GM12878 (cell line): ENCODE measurements around the gene BMERB1. TPM values are rescaled to one million over a fixed set of nuclear protein-coding genes. Genes with fewer than 3 reads are reported as not detected.
A peak's percentile ranks its signal among the peaks of the same experiment; 100 is the strongest.

ENCODE experiments used
- ATAC-seq: fragments of 200-7000 bp; cut with Tn5 transposase; 3 replicates; pipeline ENCODE4 v1.9.1; 2020; ENCODE audit warnings: mild to moderate bottlenecking, moderate library complexity
- BruUV-seq: library from RNA; stranded (reverse); fragments of 400-500 nt; replicated peaks from 2 replicates; lab custom pipeline; 2021; lab: Mats Ljungman, UMichigan
- CTCF ChIA-PET: fragments of 300-600 bp; sonication (Branson Sonifier 250); formaldehyde crosslinking; extraction: SDS; loops from one replicate; lab custom pipeline; 2021; ENCODE audit warnings: inconsistent platforms; lab: Yijun Ruan, JAX
- POLR2A ChIA-PET: fragments of 350-600 bp; formaldehyde crosslinking; extraction: SDS; loops from one replicate; lab custom pipeline; 2021; ENCODE audit warnings: inconsistent platforms; lab: Charles Lee
- RAD21 ChIA-PET: fragments of 300-600 bp; sonication (Branson Sonifier 250); formaldehyde crosslinking; loops from one replicate; lab custom pipeline; 2023; ENCODE audit warnings: antibody characterized with exemption; ENCODE audit not compliant: unreplicated experiment; lab: Charles Lee
- SMC1A ChIA-PET: fragments of 300-600 bp; sonication (Branson Sonifier 250); formaldehyde crosslinking; loops from one replicate; lab custom pipeline; 2023; ENCODE audit not compliant: unreplicated experiment, uncharacterized antibody; lab: Charles Lee
- DNase-seq: peaks from one replicate; pipeline ENCODE4 v3.0.0-alpha.2; 2011; ENCODE audit warnings: low read depth, low spot score
- FAIRE-seq: peaks from 3 replicates; lab custom pipeline; 2011; peaks lifted over from hg19 to GRCh38; lab: Jason Lieb, UNC
- H2AFZ ChIP-seq: 2 replicates; pipeline ENCODE4 v1.6.0; 2011; ENCODE audit warnings: low read depth, low read length, control low read depth; ENCODE audit not compliant: control insufficient read depth
- H3K27ac ChIP-seq: 2 replicates; pipeline ENCODE4 v1.5.1; 2011; ENCODE audit warnings: control low read depth; ENCODE audit not compliant: control insufficient read depth, insufficient read depth
- H3K27me3 ChIP-seq, 2 experiments: replicated peaks in 1 of 2; 2 replicates each; pipeline versions ENCODE4 v1.6.0 to v1.6.1; 2011; ENCODE audit warnings: low read length in 1 of 2; ENCODE audit not compliant: control insufficient read depth in 2 of 2, insufficient read depth in 2 of 2
- H3K36me3 ChIP-seq, 2 experiments: 2 replicates each; pipeline ENCODE4 v1.5.1; 2011; ENCODE audit warnings: low read length in 1 of 2; ENCODE audit not compliant: control insufficient read depth in 2 of 2, insufficient read depth in 2 of 2
- H3K4me1 ChIP-seq: 2 replicates; pipeline ENCODE4 v1.6.1; 2011; ENCODE audit warnings: mild to moderate bottlenecking, low read length, moderate library complexity, mixed read lengths; ENCODE audit not compliant: control insufficient read depth, insufficient read depth
- H3K4me2 ChIP-seq: 2 replicates; pipeline ENCODE4 v1.6.0; 2011; ENCODE audit warnings: control low read depth; ENCODE audit not compliant: control insufficient read depth, insufficient read depth
- H3K4me3 ChIP-seq: fragments of 200-600 bp; sonication (generic); 2 replicates; pipeline ENCODE4 v1.5.1; 2016
- H3K79me2 ChIP-seq: 2 replicates; pipeline ENCODE4 v1.6.0; 2011; ENCODE audit warnings: low read length; ENCODE audit not compliant: control insufficient read depth, insufficient read depth
- H3K9ac ChIP-seq: 2 replicates; pipeline ENCODE4 v1.8.0; 2011; ENCODE audit warnings: low read length, control low read depth, mixed read lengths; ENCODE audit not compliant: control insufficient read depth, insufficient read depth
- H3K9me3 ChIP-seq: replicated peaks from 3 replicates; pipeline ENCODE4 v1.5.1; 2011; ENCODE audit warnings: mild to moderate bottlenecking, low read length; ENCODE audit not compliant: control insufficient read depth, insufficient read depth
- H4K20me1 ChIP-seq: 2 replicates; pipeline ENCODE4 v1.6.0; 2011; ENCODE audit not compliant: control insufficient read depth, insufficient read depth
- BACH1 ChIP-seq: fragments of 450-650 bp; IDR thresholded peaks from 2 replicates; pipeline ENCODE4 v1.6.1; 2017; ENCODE audit warnings: mild to moderate bottlenecking, borderline replicate concordance
- CBX5 ChIP-seq: sonication (generic); IDR thresholded peaks from 2 replicates; pipeline ENCODE4 v1.6.1; 2016; ENCODE audit warnings: low read depth, moderate library complexity, mild to moderate bottlenecking, inconsistent platforms
- DPF2 ChIP-seq: fragments of 450-650 bp; IDR thresholded peaks from 2 replicates; pipeline ENCODE4 v1.6.1; 2017; ENCODE audit warnings: mild to moderate bottlenecking
- JUND ChIP-seq: IDR thresholded peaks from 2 replicates; pipeline ENCODE4 v1.6.1; 2012; ENCODE audit warnings: low read depth, mild to moderate bottlenecking, low read length, improper control_type of control experiment, moderate library complexity
- MYC ChIP-seq: IDR thresholded peaks from 2 replicates; pipeline ENCODE4 v1.6.1; 2011; ENCODE audit warnings: mild to moderate bottlenecking, low read length, moderate library complexity, inconsistent platforms; ENCODE audit not compliant: insufficient read depth, insufficient replicate concordance, insufficient read length, severe bottlenecking
- NR2F1 ChIP-seq: fragments of 450-650 bp; conservative IDR thresholded peaks from 2 replicates; pipeline ENCODE4 v1.6.1; 2017; ENCODE audit warnings: mild to moderate bottlenecking
- SIN3A ChIP-seq: IDR thresholded peaks from 2 replicates; pipeline ENCODE4 v1.6.1; 2012; ENCODE audit warnings: low read depth, low read length, improper control_type of control experiment
- STAT1 ChIP-seq: fragments of 450-650 bp; conservative IDR thresholded peaks from 2 replicates; pipeline ENCODE4 v1.6.1; 2014; ENCODE audit warnings: antibody characterized with exemption, mild to moderate bottlenecking
- TAF1 ChIP-seq: IDR thresholded peaks from 2 replicates; pipeline ENCODE4 v1.6.1; 2011; ENCODE audit warnings: mild to moderate bottlenecking, low read depth, low read length, borderline replicate concordance
- WGBS: methylation state at CpG from one replicate; pipeline ENCODE4 v1.1.6; 2016; ENCODE audit warnings: low lambda C conversion rate; ENCODE audit not compliant: insufficient replicate concordance, insufficient coverage; ENCODE audit errors: missing lambda C conversion rate; 5-methylcytosine and 5-hydroxymethylcytosine counted together
- in situ Hi-C: fragments of 300-500 bp; cut with MboI; formaldehyde crosslinking; loops from 9 replicates; pipeline ENCODE4 v1.14.3; 2018; ENCODE audit warnings: mixed read lengths
- intact Hi-C: fragments of 100-400 bp; cut with micrococcal nuclease; formaldehyde crosslinking; loops from one replicate; pipeline ENCODE4 v1.14.2; 2022; ENCODE audit not compliant: unreplicated experiment
- polyA plus RNA-seq, 11 experiments: library from polyadenylated mRNA; depleted of rRNA in 4 of 11; unstranded in 6 of 11; stranded (reverse) in 5 of 11; fragments of >200 nt; fragmentation: Nextera tagmentation in 4 of 11; fragmentation: Illumina TruSeq in 1 of 11; extraction: Ambion mirVana in 4 of 11; extraction: Trizol in 1 of 11; gene quantifications; 1 replicate in 1 of 11; 2 replicates in 10 of 11; pipeline versions ENCODE4 v1.2.1 to v1.2.3, GENCODE V29; 2011 to 2016; ENCODE audit warnings: inconsistent platforms in 2 of 11, missing spikeins in 2 of 11, low read depth in 1 of 11
- total RNA-seq, 4 experiments: library from RNA; depleted of rRNA in 3 of 4; stranded (reverse); fragments of >200 nt in 3 of 4; fragmentation: Illumina TruSeq in 1 of 4; extraction: Trizol in 1 of 4; gene quantifications; 2 replicates each; pipeline versions ENCODE4 v1.2.1 to v1.2.3, GENCODE V29; 2013 to 2021
- TF ChIP-seq, protein P1 (sequence below): fragments of 450-650 bp; IDR thresholded peaks from 2 replicates; pipeline ENCODE4 v1.6.1; 2018; ENCODE audit warnings: borderline replicate concordance, mild to moderate bottlenecking; ENCODE audit not compliant: partially characterized antibody
- TF ChIP-seq, protein P2 (sequence below): fragments of 450-650 bp; IDR thresholded peaks from 2 replicates; pipeline ENCODE4 v1.6.1; 2017; ENCODE audit warnings: mild to moderate bottlenecking, moderate library complexity
- TF ChIP-seq, protein P3 (sequence below): fragments of 450-650 bp; formaldehyde crosslinking; IDR thresholded peaks from 2 replicates; pipeline ENCODE4 v1.4.0; 2020; ENCODE audit warnings: mild to moderate bottlenecking, moderate library complexity

Gene BMERB1
- total and polyA plus RNA-seq, 10 of the 15 experiments (the other 5 are each of a cell fraction or from before 2014, with no cell fraction given), result 0.05 to 0.68 (median 0.34) TPM

DNA sequence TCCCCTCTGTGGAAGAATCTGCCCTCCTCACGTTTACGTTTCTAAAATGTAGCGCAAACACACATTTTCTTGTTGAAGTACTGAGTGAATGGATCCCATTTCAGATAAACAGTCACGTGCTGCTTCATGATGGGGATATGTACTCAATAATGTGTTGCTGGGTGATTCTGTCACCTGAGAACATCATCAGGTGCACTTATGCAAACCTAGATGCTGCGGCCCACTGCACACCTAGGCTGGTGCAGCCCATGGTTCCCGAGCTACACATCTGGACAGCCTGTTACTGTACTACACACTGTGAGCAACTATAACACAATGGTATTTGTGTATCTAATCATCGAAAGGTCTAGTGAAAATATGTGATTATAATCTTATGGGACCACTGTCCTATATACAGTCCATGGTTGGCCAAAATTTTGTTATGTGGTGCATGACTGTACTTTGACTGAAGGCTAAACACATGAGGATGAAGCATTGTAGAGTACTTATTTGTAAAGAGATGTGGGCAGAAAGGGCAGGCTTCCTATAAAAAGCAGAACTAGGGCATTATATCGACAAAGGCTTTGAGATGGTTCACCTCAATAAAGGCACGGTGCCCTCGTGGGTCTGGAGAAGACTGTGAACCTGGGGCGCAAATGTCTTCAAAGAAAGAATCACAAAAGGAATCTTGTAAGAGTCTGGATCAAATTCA is 182.2 kb downstream of the BMERB1 start (continued):
- TF ChIP-seq, protein P1, sequence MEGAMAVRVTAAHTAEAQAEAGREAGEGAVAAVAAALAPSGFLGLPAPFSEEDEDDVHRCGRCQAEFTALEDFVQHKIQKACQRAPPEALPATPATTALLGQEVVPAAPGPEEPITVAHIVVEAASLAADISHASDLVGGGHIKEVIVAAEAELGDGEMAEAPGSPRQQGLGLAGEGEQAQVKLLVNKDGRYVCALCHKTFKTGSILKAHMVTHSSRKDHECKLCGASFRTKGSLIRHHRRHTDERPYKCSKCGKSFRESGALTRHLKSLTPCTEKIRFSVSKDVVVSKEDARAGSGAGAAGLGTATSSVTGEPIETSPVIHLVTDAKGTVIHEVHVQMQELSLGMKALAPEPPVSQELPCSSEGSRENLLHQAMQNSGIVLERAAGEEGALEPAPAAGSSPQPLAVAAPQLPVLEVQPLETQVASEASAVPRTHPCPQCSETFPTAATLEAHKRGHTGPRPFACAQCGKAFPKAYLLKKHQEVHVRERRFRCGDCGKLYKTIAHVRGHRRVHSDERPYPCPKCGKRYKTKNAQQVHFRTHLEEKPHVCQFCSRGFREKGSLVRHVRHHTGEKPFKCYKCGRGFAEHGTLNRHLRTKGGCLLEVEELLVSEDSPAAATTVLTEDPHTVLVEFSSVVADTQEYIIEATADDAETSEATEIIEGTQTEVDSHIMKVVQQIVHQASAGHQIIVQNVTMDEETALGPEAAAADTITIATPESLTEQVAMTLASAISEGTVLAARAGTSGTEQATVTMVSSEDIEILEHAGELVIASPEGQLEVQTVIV, result no peak
- no peak for TF ChIP-seq SIN3A
- TF ChIP-seq, all 136 proteins: peak for 0

GRCh38 chr16:15617901-15618300 is 183.5 kb downstream of the BMERB1 start:
- TSS peak; percentile 18 for BruUV-seq
- WGBS, result 96% methylated on average over 4 of the region's 4 CpGs
- H3K4me2 ChIP-seq, result no peak overlapping the region
- H3K9me3 ChIP-seq, result no peaks in the 10 kb centered on the region
- in situ Hi-C loops, result no loop called here
- ChIA-PET POLR2A (no interaction called here), RAD21 (no interaction called here), SMC1A (no interaction called here), CTCF (no interaction called here)
- no peak overlapping the region for H3K9ac ChIP-seq
- H3K36me3 ChIP-seq, result peaks cover 8 to 33% of the 10 kb centered on the region in 2 experiments; a peak in 3 of 4 replicates
- no peaks in the 10 kb centered on the region for H3K27me3 ChIP-seq
- no peak overlapping the region for H2AFZ ChIP-seq
- no peaks in the 10 kb centered on the region for H4K20me1 ChIP-seq
- ATAC-seq (no peak), DNase-seq (no peak), FAIRE-seq (no peak)
- no peak overlapping the region for H3K27ac ChIP-seq
- H3K79me2 ChIP-seq, result no peaks in the 10 kb centered on the region
- intact Hi-C loops, result no loop called here
- no peaks in the 10 kb centered on the region for H3K4me1 ChIP-seq
- no peak overlapping the region for H3K4me3 ChIP-seq
- TF ChIP-seq, protein P2, sequence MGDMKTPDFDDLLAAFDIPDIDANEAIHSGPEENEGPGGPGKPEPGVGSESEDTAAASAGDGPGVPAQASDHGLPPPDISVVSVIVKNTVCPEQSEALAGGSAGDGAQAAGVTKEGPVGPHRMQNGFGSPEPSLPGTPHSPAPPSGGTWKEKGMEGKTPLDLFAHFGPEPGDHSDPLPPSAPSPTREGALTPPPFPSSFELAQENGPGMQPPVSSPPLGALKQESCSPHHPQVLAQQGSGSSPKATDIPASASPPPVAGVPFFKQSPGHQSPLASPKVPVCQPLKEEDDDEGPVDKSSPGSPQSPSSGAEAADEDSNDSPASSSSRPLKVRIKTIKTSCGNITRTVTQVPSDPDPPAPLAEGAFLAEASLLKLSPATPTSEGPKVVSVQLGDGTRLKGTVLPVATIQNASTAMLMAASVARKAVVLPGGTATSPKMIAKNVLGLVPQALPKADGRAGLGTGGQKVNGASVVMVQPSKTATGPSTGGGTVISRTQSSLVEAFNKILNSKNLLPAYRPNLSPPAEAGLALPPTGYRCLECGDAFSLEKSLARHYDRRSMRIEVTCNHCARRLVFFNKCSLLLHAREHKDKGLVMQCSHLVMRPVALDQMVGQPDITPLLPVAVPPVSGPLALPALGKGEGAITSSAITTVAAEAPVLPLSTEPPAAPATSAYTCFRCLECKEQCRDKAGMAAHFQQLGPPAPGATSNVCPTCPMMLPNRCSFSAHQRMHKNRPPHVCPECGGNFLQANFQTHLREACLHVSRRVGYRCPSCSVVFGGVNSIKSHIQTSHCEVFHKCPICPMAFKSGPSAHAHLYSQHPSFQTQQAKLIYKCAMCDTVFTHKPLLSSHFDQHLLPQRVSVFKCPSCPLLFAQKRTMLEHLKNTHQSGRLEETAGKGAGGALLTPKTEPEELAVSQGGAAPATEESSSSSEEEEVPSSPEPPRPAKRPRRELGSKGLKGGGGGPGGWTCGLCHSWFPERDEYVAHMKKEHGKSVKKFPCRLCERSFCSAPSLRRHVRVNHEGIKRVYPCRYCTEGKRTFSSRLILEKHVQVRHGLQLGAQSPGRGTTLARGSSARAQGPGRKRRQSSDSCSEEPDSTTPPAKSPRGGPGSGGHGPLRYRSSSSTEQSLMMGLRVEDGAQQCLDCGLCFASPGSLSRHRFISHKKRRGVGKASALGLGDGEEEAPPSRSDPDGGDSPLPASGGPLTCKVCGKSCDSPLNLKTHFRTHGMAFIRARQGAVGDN, result no peak
- TF ChIP-seq DPF2 (no peak), CBX5 (no peak), NR2F1 (no peak), STAT1 (no peak), TAF1 (no peak), BACH1 (no peak), JUND (no peak), MYC (no peak)
- TF ChIP-seq, protein P3, sequence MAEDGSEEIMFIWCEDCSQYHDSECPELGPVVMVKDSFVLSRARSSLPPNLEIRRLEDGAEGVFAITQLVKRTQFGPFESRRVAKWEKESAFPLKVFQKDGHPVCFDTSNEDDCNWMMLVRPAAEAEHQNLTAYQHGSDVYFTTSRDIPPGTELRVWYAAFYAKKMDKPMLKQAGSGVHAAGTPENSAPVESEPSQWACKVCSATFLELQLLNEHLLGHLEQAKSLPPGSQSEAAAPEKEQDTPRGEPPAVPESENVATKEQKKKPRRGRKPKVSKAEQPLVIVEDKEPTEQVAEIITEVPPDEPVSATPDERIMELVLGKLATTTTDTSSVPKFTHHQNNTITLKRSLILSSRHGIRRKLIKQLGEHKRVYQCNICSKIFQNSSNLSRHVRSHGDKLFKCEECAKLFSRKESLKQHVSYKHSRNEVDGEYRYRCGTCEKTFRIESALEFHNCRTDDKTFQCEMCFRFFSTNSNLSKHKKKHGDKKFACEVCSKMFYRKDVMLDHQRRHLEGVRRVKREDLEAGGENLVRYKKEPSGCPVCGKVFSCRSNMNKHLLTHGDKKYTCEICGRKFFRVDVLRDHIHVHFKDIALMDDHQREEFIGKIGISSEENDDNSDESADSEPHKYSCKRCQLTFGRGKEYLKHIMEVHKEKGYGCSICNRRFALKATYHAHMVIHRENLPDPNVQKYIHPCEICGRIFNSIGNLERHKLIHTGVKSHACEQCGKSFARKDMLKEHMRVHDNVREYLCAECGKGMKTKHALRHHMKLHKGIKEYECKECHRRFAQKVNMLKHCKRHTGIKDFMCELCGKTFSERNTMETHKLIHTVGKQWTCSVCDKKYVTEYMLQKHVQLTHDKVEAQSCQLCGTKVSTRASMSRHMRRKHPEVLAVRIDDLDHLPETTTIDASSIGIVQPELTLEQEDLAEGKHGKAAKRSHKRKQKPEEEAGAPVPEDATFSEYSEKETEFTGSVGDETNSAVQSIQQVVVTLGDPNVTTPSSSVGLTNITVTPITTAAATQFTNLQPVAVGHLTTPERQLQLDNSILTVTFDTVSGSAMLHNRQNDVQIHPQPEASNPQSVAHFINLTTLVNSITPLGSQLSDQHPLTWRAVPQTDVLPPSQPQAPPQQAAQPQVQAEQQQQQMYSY, result no peak
